Trophoblast cell (in vitro differentiated cells and primary cell): Measurements from ENCODE around the gene MRC2.

Experiments
- DNase-seq, 2 donors: peaks; one replicate each; pipeline ENCODE4 v3.0.0-alpha.2; 2016
- H2AFZ ChIP-seq: 2 replicates; pipeline ENCODE4 v1.6.1; 2013; ENCODE audit warnings: low read length, moderate library complexity, mild to moderate bottlenecking; ENCODE audit not compliant: insufficient read depth, poor library complexity
- H2AK5ac ChIP-seq: 2 replicates; pipeline ENCODE4 v1.6.1; 2013; ENCODE audit warnings: mild to moderate bottlenecking, low read length
- H2BK120ac ChIP-seq: 2 replicates; pipeline ENCODE4 v1.6.1; 2013; ENCODE audit warnings: low read length, mild to moderate bottlenecking, moderate library complexity; ENCODE audit not compliant: insufficient read depth, poor library complexity
- H2BK12ac ChIP-seq: 2 replicates; pipeline ENCODE4 v1.6.1; 2013; ENCODE audit warnings: mild to moderate bottlenecking, low read length, moderate library complexity
- H2BK5ac ChIP-seq: 2 replicates; pipeline ENCODE4 v1.6.1; 2013; ENCODE audit warnings: low read length, low read depth, moderate library complexity, mild to moderate bottlenecking; ENCODE audit not compliant: poor library complexity
- H3K14ac ChIP-seq: 2 replicates; pipeline ENCODE4 v1.6.1; 2013; ENCODE audit warnings: mild to moderate bottlenecking, low read length
- H3K18ac ChIP-seq: 2 replicates; pipeline ENCODE4 v1.6.1; 2013; ENCODE audit warnings: mild to moderate bottlenecking, low read length
- H3K23ac ChIP-seq: 2 replicates; pipeline ENCODE4 v1.6.1; 2013; ENCODE audit warnings: low read length
- H3K27ac ChIP-seq: 2 replicates; pipeline ENCODE4 v1.5.1; 2013; ENCODE audit warnings: low read depth, mild to moderate bottlenecking, inconsistent platforms, low read length, moderate library complexity
- H3K27me3 ChIP-seq: 2 replicates; pipeline ENCODE4 v1.6.1; 2013; ENCODE audit warnings: inconsistent platforms, mild to moderate bottlenecking, low read length, moderate library complexity; ENCODE audit not compliant: insufficient read depth
- H3K36me3 ChIP-seq, 2 experiments: 1 replicate in 1 of 2; 2 replicates in 1 of 2; pipeline ENCODE4 v1.6.1; 2013; ENCODE audit warnings: low read length in 2 of 2, mild to moderate bottlenecking in 2 of 2, moderate library complexity in 1 of 2; ENCODE audit not compliant: insufficient read depth in 2 of 2, control insufficient read depth in 1 of 2
- H3K4ac ChIP-seq: 2 replicates; pipeline ENCODE4 v1.6.1; 2013; ENCODE audit warnings: low read depth, mild to moderate bottlenecking, low read length, moderate library complexity
- H3K4me1 ChIP-seq, 2 experiments: 1 replicate in 1 of 2; 2 replicates in 1 of 2; pipeline ENCODE4 v1.6.1; 2013; ENCODE audit warnings: low read length in 2 of 2, mild to moderate bottlenecking in 2 of 2, moderate library complexity in 1 of 2; ENCODE audit not compliant: insufficient read depth in 2 of 2, control insufficient read depth in 1 of 2
- H3K4me2 ChIP-seq: 2 replicates; pipeline ENCODE4 v1.6.1; 2013; ENCODE audit warnings: inconsistent platforms, mild to moderate bottlenecking, low read length, moderate library complexity
- H3K4me3 ChIP-seq: 2 replicates; pipeline ENCODE4 v1.5.1; 2013; ENCODE audit warnings: mild to moderate bottlenecking, low read depth, low read length, inconsistent platforms
- H3K79me1 ChIP-seq: one replicate; pipeline ENCODE4 v1.6.1; 2013; ENCODE audit warnings: low read length
- H3K79me2 ChIP-seq: 2 replicates; pipeline ENCODE4 v1.6.1; 2013; ENCODE audit warnings: low read length, mild to moderate bottlenecking; ENCODE audit not compliant: control insufficient read depth, insufficient read depth, poor library complexity
- H3K9ac ChIP-seq: 2 replicates; pipeline ENCODE4 v1.6.1; 2013; ENCODE audit warnings: mild to moderate bottlenecking, low read length
- H3K9me3 ChIP-seq: 2 replicates; pipeline ENCODE4 v1.6.1; 2013; ENCODE audit warnings: low read depth, mild to moderate bottlenecking, control low read depth, inconsistent platforms, low read length; ENCODE audit not compliant: insufficient read depth
- H4K12ac ChIP-seq: 2 replicates; pipeline ENCODE4 v1.6.1; 2013; ENCODE audit warnings: low read depth, mild to moderate bottlenecking, low read length, moderate library complexity
- H4K8ac ChIP-seq: 2 replicates; pipeline ENCODE4 v1.6.1; 2013; ENCODE audit warnings: low read depth, mild to moderate bottlenecking, low read length, moderate library complexity
- H4K91ac ChIP-seq: one replicate; pipeline ENCODE4 v1.6.1; 2013; ENCODE audit warnings: low read depth, mild to moderate bottlenecking, low read length, moderate library complexity
- WGBS: extraction: QIAGEN DNeasy Blood & Tissue Kit; methylation state at CpG from one replicate; pipeline ENCODE4 v1.1.7; 2013; ENCODE audit warnings: missing lambda C conversion rate; ENCODE audit not compliant: insufficient read length, insufficient coverage; ENCODE audit errors: extremely low coverage; 5-methylcytosine and 5-hydroxymethylcytosine counted together

The MRC2 gene

GRCh38 chr17:62672957-62673356 is 45.5 kb downstream of the MRC2 start:
- no peak overlapping the region for H2AK5ac ChIP-seq
- H2BK12ac ChIP-seq: no peak overlapping the region
- no peaks in the 10 kb centered on the region for H3K4me1 ChIP-seq
- no peak overlapping the region for H3K4me3 ChIP-seq
- peaks cover 5% of the 10 kb centered on the region for H3K9me3 ChIP-seq
- H4K12ac ChIP-seq: no peak overlapping the region
- H3K27me3 ChIP-seq: no peaks in the 10 kb centered on the region
- no peak overlapping the region for H4K8ac ChIP-seq
- DNase-seq: no peak
- H3K4me2 ChIP-seq: no peak overlapping the region
- no peak overlapping the region for H2BK120ac ChIP-seq
- H2BK5ac ChIP-seq: no peak overlapping the region
- no peak overlapping the region for H2AFZ ChIP-seq
- H3K79me1 ChIP-seq: no peaks in the 10 kb centered on the region
- H4K91ac ChIP-seq: no peak overlapping the region
- no peak overlapping the region for H3K4ac ChIP-seq
- no peak overlapping the region for H3K9ac ChIP-seq
- H3K23ac ChIP-seq: no peak overlapping the region
- no peak overlapping the region for H3K18ac ChIP-seq
- H3K36me3 ChIP-seq: peaks cover 61 to 71% of the 10 kb centered on the region in 2 experiments
- no peak overlapping the region for H3K27ac ChIP-seq
- WGBS: no CpG with 5 or more reads among the region's 4 CpGs
- no peak overlapping the region for H3K14ac ChIP-seq
- H3K79me2 ChIP-seq: no peaks in the 10 kb centered on the region

GRCh38 chr17:62673614-62674362 is 46.3 kb downstream of the MRC2 start:
- no peak overlapping the region for H2BK5ac ChIP-seq
- no peaks in the 10 kb centered on the region for H3K4me1 ChIP-seq
- H3K27me3 ChIP-seq: no peaks in the 10 kb centered on the region
- no peak overlapping the region for H4K8ac ChIP-seq
- no peak overlapping the region for H3K23ac ChIP-seq
- no peak overlapping the region for H2BK120ac ChIP-seq
- H4K12ac ChIP-seq: no peak overlapping the region
- peaks cover 5% of the 10 kb centered on the region for H3K9me3 ChIP-seq
- H3K27ac ChIP-seq: no peak overlapping the region
- no peaks in the 10 kb centered on the region for H3K79me1 ChIP-seq
- H4K91ac ChIP-seq: no peak overlapping the region
- no peak overlapping the region for H3K4me3 ChIP-seq
- H2BK12ac ChIP-seq: no peak overlapping the region
- no peak overlapping the region for H2AFZ ChIP-seq
- H2AK5ac ChIP-seq: no peak overlapping the region
- WGBS: no CpG with 5 or more reads among the region's 20 CpGs
- H3K36me3 ChIP-seq: peaks cover 64 to 72% of the 10 kb centered on the region in 2 experiments
- H3K18ac ChIP-seq: no peak overlapping the region
- no peak overlapping the region for H3K14ac ChIP-seq
- no peaks in the 10 kb centered on the region for H3K79me2 ChIP-seq
- no peak for DNase-seq
- no peak overlapping the region for H3K4me2 ChIP-seq
- no peak overlapping the region for H3K9ac ChIP-seq
- no peak overlapping the region for H3K4ac ChIP-seq

- H4K12ac ChIP-seq: no peak overlapping the region
- no peaks in the 10 kb centered on the region for H3K27me3 ChIP-seq
- H3K4me3 ChIP-seq: no peak overlapping the region
- no peak overlapping the region for H3K23ac ChIP-seq
- H3K14ac ChIP-seq: no peak overlapping the region
- no peaks in the 10 kb centered on the region for H3K79me2 ChIP-seq
- H3K4me1 ChIP-seq: no peaks in the 10 kb centered on the region
- no peak overlapping the region for H2AFZ ChIP-seq
- DNase-seq: no peak
- H2BK120ac ChIP-seq: no peak overlapping the region
- no peak overlapping the region for H4K91ac ChIP-seq
- H3K9ac ChIP-seq: no peak overlapping the region
- no peak overlapping the region for H2BK12ac ChIP-seq
- H2BK5ac ChIP-seq: no peak overlapping the region
- H3K4me2 ChIP-seq: no peak overlapping the region
- H3K18ac ChIP-seq: no peak overlapping the region
- no peak overlapping the region for H2AK5ac ChIP-seq
- WGBS: no CpG with 5 or more reads among the region's 6 CpGs
- peaks cover 66 to 76% of the 10 kb centered on the region in 2 experiments for H3K36me3 ChIP-seq
- H3K79me1 ChIP-seq: no peaks in the 10 kb centered on the region
- no peak overlapping the region for H3K27ac ChIP-seq
- peaks cover 5% of the 10 kb centered on the region for H3K9me3 ChIP-seq
- H3K4ac ChIP-seq: no peak overlapping the region
- H4K8ac ChIP-seq: no peak overlapping the region
These were observed 46.9 kb downstream of the MRC2 start for GRCh38 chr17:62674363-62674739.

- H2BK12ac ChIP-seq: no peak overlapping the region
- H4K8ac ChIP-seq: no peak overlapping the region
- H2BK120ac ChIP-seq: no peak overlapping the region
- H3K79me1 ChIP-seq: no peaks in the 10 kb centered on the region
- no peak overlapping the region for H4K91ac ChIP-seq
- no peak overlapping the region for H3K27ac ChIP-seq
- no peak overlapping the region for H2BK5ac ChIP-seq
- H3K23ac ChIP-seq: no peak overlapping the region
- no peaks in the 10 kb centered on the region for H3K27me3 ChIP-seq
- H3K4ac ChIP-seq: no peak overlapping the region
- no peak overlapping the region for H3K4me3 ChIP-seq
- H3K9ac ChIP-seq: no peak overlapping the region
- no peak overlapping the region for H4K12ac ChIP-seq
- peaks cover 68 to 77% of the 10 kb centered on the region in 2 experiments for H3K36me3 ChIP-seq
- H3K4me1 ChIP-seq: no peaks in the 10 kb centered on the region
- H3K79me2 ChIP-seq: no peaks in the 10 kb centered on the region
- DNase-seq: no peak
- H3K9me3 ChIP-seq: peaks cover 5% of the 10 kb centered on the region
- no peak overlapping the region for H3K4me2 ChIP-seq
- no CpG with 5 or more reads among the region's 3 CpGs for WGBS
- H2AFZ ChIP-seq: no peak overlapping the region
- H3K18ac ChIP-seq: no peak overlapping the region
- H2AK5ac ChIP-seq: no peak overlapping the region
- H3K14ac ChIP-seq: no peak overlapping the region
These were observed 47.4 kb downstream of the MRC2 start for GRCh38 chr17:62674841-62675240.
